ENCODE data around the gene PCED1A. TPM values are rescaled to one million over a fixed set of nuclear protein-coding genes. Genes with fewer than 3 reads are reported as not detected.

The PCED1A gene
- total and polyA plus RNA-seq, 8 donors, result 10.3 to 166 (median 44.5) TPM

- intact Hi-C loops (cut with DNase I; ENCODE audit: low total_unique reads), result no loop called here
- 0 to 1% (median 1%) methylated on average over 11 to 49 of the region's 49 CpGs for whole genome bisulfite sequencing, 5 donors
- no peaks in the 10 kb centered on the region for H3K9me3 ChIP-seq
- TF ChIP-seq POLR2A (IDR thresholded peaks at IDR 0.05) (no peak), CTCF (IDR thresholded peaks at IDR 0.05) (no peak), EP300 (IDR thresholded peaks at IDR 0.05) (no peak)
- H3K27ac ChIP-seq, result peak overlapping the region in 4 of 5 donors; percentile 79 to 94 (median 86)
- peaks cover 0 to 11% (median 0%) of the 10 kb centered on the region in 3 donors for H3K27me3 ChIP-seq
- H3K4me1 ChIP-seq, result peaks cover 15 to 58% (median 51%) of the 10 kb centered on the region in 4 donors
- peak overlapping the region; percentile 84 to 99 (median 96) for H3K4me3 ChIP-seq
- peak; percentile 64 to 82 for DNase-seq
- no peaks in the 10 kb centered on the region for H3K36me3 ChIP-seq
These were observed 32.1 kb upstream of the PCED1A start for GRCh38 chr20:2872459-2873009.

- H3K9me3 ChIP-seq, result no peaks in the 10 kb centered on the region
- peaks cover 0 to 4% (median 2%) of the 10 kb centered on the region in 4 donors for H3K36me3 ChIP-seq
- H3K4me3 ChIP-seq, result peak overlapping the region; percentile 84 to 99 (median 96)
- H3K4me1 ChIP-seq, result peaks cover 15 to 63% (median 52%) of the 10 kb centered on the region in 4 donors
- peak in 1 of 2 donors; percentile 30 for DNase-seq
- H3K27ac ChIP-seq, result peak overlapping the region in 2 of 5 donors; percentile 18 to 91
- WGBS, 5 donors, result 15 to 41% (median 18%) methylated on average over 16 to 34 of the region's 34 CpGs
- TF ChIP-seq EP300 (IDR thresholded peaks at IDR 0.05) (no peak), POLR2AphosphoS5 (IDR thresholded peaks at IDR 0.05) (no peak), POLR2A (IDR thresholded peaks at IDR 0.05) (no peak), CTCF (IDR thresholded peaks at IDR 0.05) (no peak)
- peaks cover 0 to 11% (median 0%) of the 10 kb centered on the region in 3 donors for H3K27me3 ChIP-seq
- intact Hi-C loops (cut with DNase I; ENCODE audit: low total_unique reads), result no loop called here
These were observed 31.4 kb upstream of the PCED1A start for GRCh38 chr20:2871661-2872458.

- intact Hi-C loops (cut with DNase I; ENCODE audit: low total_unique reads), result no loop called here
- WGBS, 5 donors, result 21 to 41% (median 31%) methylated on average over 2 of the region's 2 CpGs
- peaks cover 0 to 11% (median 0%) of the 10 kb centered on the region in 3 donors for H3K27me3 ChIP-seq
- TF ChIP-seq POLR2AphosphoS5 (IDR thresholded peaks at IDR 0.05), result no peak
- no peak for TF ChIP-seq CTCF (IDR thresholded peaks at IDR 0.05)
- TF ChIP-seq POLR2A (IDR thresholded peaks at IDR 0.05), result no peak
- TF ChIP-seq EP300 (IDR thresholded peaks at IDR 0.05), result no peak
- H3K9me3 ChIP-seq, result no peaks in the 10 kb centered on the region
- H3K36me3 ChIP-seq, result peaks cover 0 to 12% (median 9%) of the 10 kb centered on the region in 4 donors
- no peak overlapping the region for H3K4me3 ChIP-seq
- no peak overlapping the region for H3K27ac ChIP-seq
- H3K4me1 ChIP-seq, result peaks cover 15 to 57% (median 49%) of the 10 kb centered on the region in 4 donors
- peak in 1 of 2 donors; percentile 42 for DNase-seq
These were observed 30.6 kb upstream of the PCED1A start for GRCh38 chr20:2871111-2871465.

GRCh38 chr20:2869381-2869780, 28.9 kb upstream of the PCED1A start:
- H3K36me3 ChIP-seq, result peaks cover 11 to 29% (median 26%) of the 10 kb centered on the region in 4 donors
- 94 to 98% (median 97%) methylated on average over 3 of the region's 3 CpGs for WGBS, 5 donors
- H3K4me3 ChIP-seq, result no peak overlapping the region
- TF ChIP-seq POLR2A (IDR thresholded peaks at IDR 0.05) (no peak), EP300 (IDR thresholded peaks at IDR 0.05) (no peak), CTCF (IDR thresholded peaks at IDR 0.05) (no peak), POLR2AphosphoS5 (IDR thresholded peaks at IDR 0.05) (no peak)
- DNase-seq, result no peak
- H3K9me3 ChIP-seq, result no peaks in the 10 kb centered on the region
- intact Hi-C loops (cut with DNase I; ENCODE audit: low total_unique reads), result no loop called here
- H3K27ac ChIP-seq, result no peak overlapping the region
- H3K27me3 ChIP-seq, result peaks cover 0 to 11% (median 0%) of the 10 kb centered on the region in 3 donors
- peaks cover 7 to 40% (median 32%) of the 10 kb centered on the region in 4 donors for H3K4me1 ChIP-seq

Measured in stomach (tissue), 9 donors.